Loucy (cell line): Measurements from ENCODE around the gene MYH9.

Experiments used
- CTCF ChIP-seq: fragments of 200-600 bp; sonication (generic); conservative IDR thresholded peaks from 2 replicates; pipeline ENCODE4 v1.5.1; 2014; ENCODE audit warnings: mild to moderate bottlenecking, antibody characterized with exemption, low read length
- EZH2phosphoT487 ChIP-seq: fragments of 200-600 bp; IDR thresholded peaks from 2 replicates; pipeline ENCODE4 v1.6.1; 2018; ENCODE audit warnings: antibody characterized with exemption, mild to moderate bottlenecking, moderate library complexity, borderline replicate concordance

GRCh38 chr22:36331912-36332622 is 55.7 kb downstream of the MYH9 start:
- TF ChIP-seq CTCF (0 out of 2 replicates have a peak, but pooled peaks have one; percentile 5), EZH2phosphoT487 (no peak)
